GM19468 (cell line): ENCODE results near the gene CDYL2.

ENCODE experiments used
- ATAC-seq: cut with Tn5 transposase; IDR thresholded peaks from one replicate; pipeline ENCODE4 v1.9.1; 2021; ENCODE audit warnings: mild to moderate bottlenecking, moderate library complexity, moderate number of reproducible peaks; ENCODE audit not compliant: unreplicated experiment; ENCODE audit errors: extremely low read depth

Gene CDYL2

GRCh38 chr16:80680839-80681238, 123.6 kb downstream of the CDYL2 start:
- no peak for ATAC-seq

GRCh38 chr16:80680046-80680445, 124.4 kb downstream of the CDYL2 start:
- ATAC-seq = no peak

- ATAC-seq = no peak
These were observed 129.5 kb downstream of the CDYL2 start for GRCh38 chr16:80674884-80675283.

GRCh38 chr16:80672379-80672778, 132.0 kb downstream of the CDYL2 start:
- ATAC-seq = no peak

- no peak for ATAC-seq
These were observed 133.0 kb downstream of the CDYL2 start for GRCh38 chr16:80671281-80671849.

GRCh38 chr16:80670170-80670865, 134.1 kb downstream of the CDYL2 start:
- ATAC-seq = no peak

GRCh38 chr16:80669673-80670072, 134.7 kb downstream of the CDYL2 start:
- ATAC-seq = no peak

- no peak for ATAC-seq
These were observed 136.5 kb downstream of the CDYL2 start for GRCh38 chr16:80667925-80668324.

- ATAC-seq = no peak
These were observed 137.2 kb downstream of the CDYL2 start for GRCh38 chr16:80667251-80667560.

GRCh38 chr16:80666378-80667250, 137.8 kb downstream of the CDYL2 start:
- ATAC-seq = no peak

GRCh38 chr16:80665356-80665755, 139.0 kb downstream of the CDYL2 start:
- ATAC-seq = no peak

GRCh38 chr16:80664786-80665185, 139.6 kb downstream of the CDYL2 start:
- ATAC-seq = no peak

GRCh38 chr16:80664226-80664625, 140.2 kb downstream of the CDYL2 start:
- ATAC-seq = no peak

GRCh38 chr16:80663078-80663477, 141.3 kb downstream of the CDYL2 start:
- ATAC-seq = no peak

GRCh38 chr16:80659865-80660264, 144.5 kb downstream of the CDYL2 start:
- ATAC-seq = no peak

GRCh38 chr16:80656711-80657150, 147.7 kb downstream of the CDYL2 start:
- ATAC-seq = peak; percentile 94

- no peak for ATAC-seq
These were observed 148.2 kb downstream of the CDYL2 start for GRCh38 chr16:80656161-80656560.

- no peak for ATAC-seq
These were observed 148.6 kb downstream of the CDYL2 start for GRCh38 chr16:80655751-80656150.

GRCh38 chr16:80654094-80654862, 150.1 kb downstream of the CDYL2 start:
- no peak for ATAC-seq

- no peak for ATAC-seq
These were observed 152.0 kb downstream of the CDYL2 start for GRCh38 chr16:80652441-80652840.
